GM12873 (cell line): Measurements from ENCODE around the gene TPSG1.
"Not testable (repeated sequence)": the region's sequence is repeated elsewhere in the genome, so short reads cannot be mapped to it uniquely, and the experiment has no call there.

Source experiments
- TF ChIP-seq, protein P1 (sequence below): IDR thresholded peaks from 2 replicates; pipeline ENCODE4 v1.5.1; 2012; ENCODE audit warnings: low read depth, mild to moderate bottlenecking, moderate library complexity, low read length, control low read depth; ENCODE audit not compliant: insufficient read depth; ENCODE audit errors: missing control alignments

The TPSG1 gene

DNA sequence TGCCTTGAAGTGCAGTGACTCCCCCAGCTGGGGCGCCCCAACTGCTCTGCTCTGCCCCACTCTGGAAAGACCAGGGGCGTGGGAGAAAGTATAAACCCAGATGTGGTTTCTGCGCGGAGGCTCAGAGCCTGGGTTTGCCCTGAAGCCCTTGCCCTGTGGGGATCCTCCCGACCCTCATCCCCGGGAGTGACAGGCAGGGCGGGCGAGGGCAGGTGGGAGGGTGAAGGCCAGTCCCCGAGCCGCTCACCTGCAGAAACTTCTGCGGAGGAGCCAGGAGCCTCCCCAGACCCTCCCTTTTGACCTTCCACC lies 34.6 kb upstream of the TPSG1 start:
- TF ChIP-seq, protein P1, sequence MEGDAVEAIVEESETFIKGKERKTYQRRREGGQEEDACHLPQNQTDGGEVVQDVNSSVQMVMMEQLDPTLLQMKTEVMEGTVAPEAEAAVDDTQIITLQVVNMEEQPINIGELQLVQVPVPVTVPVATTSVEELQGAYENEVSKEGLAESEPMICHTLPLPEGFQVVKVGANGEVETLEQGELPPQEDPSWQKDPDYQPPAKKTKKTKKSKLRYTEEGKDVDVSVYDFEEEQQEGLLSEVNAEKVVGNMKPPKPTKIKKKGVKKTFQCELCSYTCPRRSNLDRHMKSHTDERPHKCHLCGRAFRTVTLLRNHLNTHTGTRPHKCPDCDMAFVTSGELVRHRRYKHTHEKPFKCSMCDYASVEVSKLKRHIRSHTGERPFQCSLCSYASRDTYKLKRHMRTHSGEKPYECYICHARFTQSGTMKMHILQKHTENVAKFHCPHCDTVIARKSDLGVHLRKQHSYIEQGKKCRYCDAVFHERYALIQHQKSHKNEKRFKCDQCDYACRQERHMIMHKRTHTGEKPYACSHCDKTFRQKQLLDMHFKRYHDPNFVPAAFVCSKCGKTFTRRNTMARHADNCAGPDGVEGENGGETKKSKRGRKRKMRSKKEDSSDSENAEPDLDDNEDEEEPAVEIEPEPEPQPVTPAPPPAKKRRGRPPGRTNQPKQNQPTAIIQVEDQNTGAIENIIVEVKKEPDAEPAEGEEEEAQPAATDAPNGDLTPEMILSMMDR = no peak

DNA sequence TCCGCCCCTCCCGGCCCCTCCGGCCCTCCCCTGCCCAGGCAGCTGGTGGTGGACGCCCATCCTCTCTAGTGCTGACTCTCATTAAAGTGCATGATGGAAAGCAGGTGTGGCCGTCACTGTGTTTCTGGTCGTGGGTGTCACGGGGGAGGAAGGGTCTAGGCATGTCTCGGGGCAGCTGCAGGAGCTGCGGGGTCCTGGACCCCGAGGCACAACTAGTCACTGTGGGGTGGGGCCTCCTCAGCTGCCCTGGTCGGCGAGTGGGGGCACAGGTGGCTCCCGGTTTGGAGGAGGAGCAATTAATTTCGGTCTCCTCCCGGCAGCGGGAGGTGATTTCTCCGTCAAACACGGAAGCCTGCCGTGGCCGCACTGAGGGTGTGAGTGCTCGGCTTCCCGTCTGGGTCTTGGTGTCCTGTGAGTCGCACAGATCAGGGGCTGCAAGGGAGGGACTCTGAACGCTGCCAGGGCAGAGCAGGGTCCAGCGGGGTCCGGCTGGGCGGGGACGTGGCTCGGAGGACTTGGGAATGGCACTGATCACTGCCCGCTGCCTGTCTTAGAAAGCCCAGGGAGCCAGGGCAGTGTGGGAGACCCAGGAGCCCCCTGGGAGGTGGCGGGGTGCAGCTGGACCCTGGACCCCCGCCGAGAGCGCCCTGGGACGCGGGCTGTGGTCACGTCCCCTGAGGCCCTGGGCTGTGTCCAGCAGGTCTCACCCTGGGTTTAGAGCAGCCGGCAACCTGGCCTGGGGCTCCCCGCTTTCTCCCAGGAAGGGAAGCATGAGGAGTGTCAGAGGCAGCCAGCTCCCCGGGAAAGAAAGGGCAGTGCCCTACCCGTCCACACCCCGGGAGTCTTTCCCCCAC lies 34.1 kb upstream of the TPSG1 start:
- TF ChIP-seq, protein P1 = no peak

DNA sequence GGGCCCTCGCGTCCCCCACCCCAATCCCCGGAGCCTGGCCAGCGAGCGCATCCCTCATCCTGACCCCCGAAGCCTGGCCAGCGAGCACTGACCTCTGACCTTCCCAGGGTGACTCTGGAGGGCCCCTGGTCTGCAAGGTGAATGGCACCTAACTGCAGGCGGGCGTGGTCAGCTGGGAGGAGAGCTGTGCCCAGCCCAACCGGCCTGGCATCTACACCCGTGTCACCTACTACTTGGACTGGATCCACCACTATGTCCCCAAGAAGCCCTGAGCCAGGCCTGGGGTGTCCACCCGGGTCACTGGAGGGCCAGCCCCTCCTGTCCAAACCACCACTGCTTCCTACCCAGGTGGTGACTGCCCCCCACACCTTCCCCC lies 33.1 kb upstream of the TPSG1 start:
- TF ChIP-seq, protein P1 = no peak

DNA sequence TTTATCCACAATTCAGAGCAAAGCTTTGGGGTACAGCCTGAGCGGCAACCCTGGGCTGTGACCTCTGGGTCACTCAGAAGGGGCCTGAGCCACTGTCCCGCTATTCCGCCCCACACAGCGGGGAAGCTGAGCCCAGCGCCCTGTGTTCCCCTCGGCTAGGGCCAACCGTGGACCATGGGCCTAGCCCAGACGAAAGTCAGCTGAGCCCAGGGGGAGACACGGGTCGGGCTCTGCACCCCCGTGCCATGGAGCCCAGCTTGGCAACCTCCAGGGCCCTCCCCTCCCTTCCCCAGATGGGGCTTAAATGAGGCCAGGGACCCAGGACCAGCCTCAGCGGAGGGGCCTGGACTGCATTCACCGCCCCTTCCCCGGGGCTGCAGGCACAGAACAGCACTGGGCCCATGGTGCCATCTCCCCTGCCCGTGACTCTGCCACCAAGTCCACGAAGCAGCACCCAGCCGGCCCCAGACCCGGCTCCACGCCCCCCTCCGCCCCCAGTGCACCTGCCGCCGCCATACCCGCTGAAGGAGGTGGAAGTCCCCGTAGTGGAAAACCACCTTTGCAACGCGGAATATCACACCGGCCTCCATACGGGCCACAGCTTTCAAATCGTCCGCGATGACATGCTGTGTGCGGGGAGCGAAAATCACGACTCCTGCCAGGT lies 32.6 kb upstream of the TPSG1 start:
- TF ChIP-seq, protein P1 = no peak

DNA sequence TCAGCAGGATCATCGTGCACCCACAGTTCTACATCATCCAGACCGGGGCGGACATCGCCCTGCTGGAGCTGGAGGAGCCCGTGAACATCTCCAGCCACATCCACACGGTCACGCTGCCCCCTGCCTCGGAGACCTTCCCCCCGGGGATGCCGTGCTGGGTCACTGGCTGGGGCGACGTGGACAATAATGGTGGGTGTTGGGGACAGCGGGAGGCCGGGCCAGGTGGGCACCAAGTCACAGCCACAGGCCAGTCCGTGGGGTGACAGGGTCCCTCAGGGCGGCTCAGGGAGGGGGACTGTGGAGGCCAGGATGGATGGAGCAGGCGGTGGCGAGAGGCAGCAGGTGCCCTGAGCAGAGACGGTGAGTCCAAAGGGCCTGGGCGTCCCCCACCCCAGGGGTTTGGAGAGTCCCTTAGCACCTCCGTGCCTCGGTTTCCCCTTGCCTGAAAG lies 31.8 kb upstream of the TPSG1 start:
- TF ChIP-seq, protein P1 = no peak

DNA sequence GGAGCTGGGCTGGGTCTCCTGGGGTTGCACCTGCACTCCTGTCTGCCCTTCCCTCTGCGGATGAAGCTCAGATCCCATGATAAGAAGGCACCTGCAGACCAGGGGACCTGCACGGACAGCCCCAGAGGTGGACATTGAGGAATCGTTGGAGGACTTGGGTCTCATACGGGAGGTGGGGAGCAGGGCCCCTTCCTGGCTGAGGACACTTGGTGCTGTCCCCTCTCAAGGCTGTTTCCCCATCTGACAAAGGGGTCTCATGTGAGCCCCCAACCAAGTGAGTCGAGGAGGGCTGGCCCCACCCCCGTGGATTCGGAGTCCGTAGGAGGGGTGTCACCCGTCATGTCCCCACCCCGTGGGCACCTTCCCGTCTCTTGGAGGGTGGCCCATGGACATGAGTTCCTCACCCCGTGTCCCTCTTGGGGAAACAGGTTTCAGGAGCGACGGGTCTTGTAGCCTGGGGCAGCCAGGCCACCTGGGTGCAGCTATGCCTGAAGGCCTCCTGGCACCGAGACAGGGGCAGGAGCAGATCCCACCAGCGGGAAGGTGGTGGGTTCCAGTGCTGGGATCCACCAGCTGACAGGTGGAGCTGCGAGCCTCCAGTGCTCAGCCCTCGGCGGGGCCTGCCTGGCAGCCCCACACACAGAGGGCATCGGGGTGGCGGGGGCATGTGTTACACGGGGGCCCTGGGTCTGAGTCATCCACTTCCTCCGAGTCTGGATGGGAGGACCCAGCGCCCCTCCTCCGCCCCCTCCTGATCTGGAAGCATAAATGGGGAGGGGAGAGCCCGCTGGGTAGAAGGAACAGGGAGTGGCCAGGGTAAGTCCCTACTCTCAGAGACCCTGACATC lies 30.4 kb upstream of the TPSG1 start, which contains the start of gene TPSD1:
Gene TPSD1, plus strand, starts transcription at position 794 of the 847 bp plus-strand sequence. CDS start 212 bp downstream, outside the sequence.
- TF ChIP-seq, protein P1 = not testable (repeated sequence)

DNA sequence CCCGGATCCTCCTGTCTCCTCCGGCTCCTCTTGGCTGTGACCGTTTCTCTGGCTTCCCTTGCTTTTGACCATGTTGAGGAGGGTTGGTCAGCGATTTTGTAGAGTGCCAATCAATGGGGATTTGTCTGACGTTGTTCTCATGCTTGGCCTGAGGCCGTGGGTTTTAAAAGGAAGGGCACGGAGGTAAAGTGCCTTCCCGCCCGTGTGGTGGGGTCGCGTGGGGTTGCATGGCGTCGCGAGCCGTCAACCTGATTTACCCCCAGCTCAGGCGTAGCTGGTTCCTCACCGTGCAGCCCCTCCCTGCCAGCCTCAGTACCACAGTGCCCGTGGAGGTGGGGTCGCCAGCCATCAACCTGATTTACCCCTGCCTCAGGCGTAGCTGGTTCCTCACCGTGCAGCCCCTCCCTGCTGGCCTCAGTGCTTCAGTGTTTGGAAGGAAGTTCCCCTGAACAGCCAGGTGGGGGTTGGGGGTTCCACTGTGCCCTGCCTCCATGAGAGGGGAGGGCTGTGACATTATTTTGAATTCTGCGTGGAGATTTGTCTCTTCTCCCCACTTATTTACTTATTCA lies 20.5 kb upstream of the TPSG1 start:
- TF ChIP-seq, protein P1 = no peak
